Ascending aorta (tissue), 2 donors: ENCODE data around the gene HLA-B. TPM values are rescaled to one million over a fixed set of nuclear protein-coding genes. Genes with fewer than 3 reads are reported as not detected.

Experiments
- DNase-seq, 2 donors: peaks; one replicate each; pipeline ENCODE4 v3.0.0-alpha.2; 2019; ENCODE audit warnings: low spot score in 2 of 2
- H3K27ac ChIP-seq, 2 donors: fragments of 200-600 bp; sonication (generic); one replicate each; pipeline ENCODE4 v1.5.1; 2016 to 2017; ENCODE audit warnings: mild to moderate bottlenecking in 1 of 2
- H3K27me3 ChIP-seq: fragments of 200-600 bp; sonication (generic); one replicate; pipeline ENCODE4 v1.5.1; 2017
- H3K36me3 ChIP-seq, 2 donors: fragments of 200-600 bp; sonication (generic); one replicate each; pipeline ENCODE4 v1.5.1; 2016
- H3K4me1 ChIP-seq, 2 donors: fragments of 200-600 bp; sonication (generic); one replicate each; pipeline ENCODE4 v1.5.1; 2016 to 2017; ENCODE audit warnings: mild to moderate bottlenecking in 1 of 2
- H3K4me3 ChIP-seq, 2 donors: fragments of 200-600 bp; sonication (generic); one replicate each; pipeline ENCODE4 v1.5.1; 2016 to 2017; ENCODE audit warnings: mild to moderate bottlenecking in 1 of 2
- H3K9me3 ChIP-seq, 2 donors: fragments of 200-600 bp; sonication (generic); one replicate each; pipeline ENCODE4 v1.5.1; 2016
- intact Hi-C: fragments of 100-400 bp; cut with DNase I; formaldehyde crosslinking; loops from one replicate; pipeline ENCODE4 v1.15.1; 2023
- total RNA-seq: library from RNA; depleted of rRNA; stranded (reverse); fragments of >200 nt; gene quantifications from one replicate; pipeline ENCODE4 v1.1.0, GENCODE V29; 2016
- TF ChIP-seq, protein P1 (sequence below), 3 experiments: fragments of 200-600 bp in 2 of 3; fragments of 450-650 bp in 1 of 3; sonication (generic) in 2 of 3; IDR thresholded peaks; one replicate each; pipeline ENCODE4 v1.5.1; 2016 to 2019; ENCODE audit warnings: antibody characterized with exemption in 3 of 3, mild to moderate bottlenecking in 1 of 3, moderate library complexity in 1 of 3

The HLA-B gene
- total RNA-seq, 1 donor from 2014 or later: 1,833 TPM

DNA sequence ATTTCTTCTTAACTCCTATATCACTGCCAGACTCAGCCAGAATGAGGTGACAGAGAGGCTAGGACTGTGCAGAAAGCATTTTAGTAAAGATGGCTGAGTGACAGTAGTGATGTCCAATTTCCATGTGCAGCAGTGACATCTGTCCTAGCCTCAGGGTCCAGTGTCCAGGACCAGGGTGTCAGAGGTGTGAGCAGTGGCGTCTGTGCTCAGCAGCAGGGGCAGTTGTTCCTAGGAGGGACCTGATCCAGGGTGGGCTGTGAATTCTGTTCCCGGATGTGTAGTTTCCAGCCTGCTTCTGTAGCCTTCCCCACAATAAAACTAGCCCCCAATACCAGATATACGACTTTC is 6.0 kb downstream of the HLA-B start:
- Histone ChIP-seq H3K9me3 (no peaks in the 10 kb centered on the region), H3K4me3 (no peak overlapping the region), H3K27ac (no peak overlapping the region), H3K27me3 (no peaks in the 10 kb centered on the region), H3K4me1 (peaks cover 0 to 5% of the 10 kb centered on the region in 2 donors), H3K36me3 (peaks cover 3% of the 10 kb centered on the region in 2 donors)
- TF ChIP-seq, protein P1, sequence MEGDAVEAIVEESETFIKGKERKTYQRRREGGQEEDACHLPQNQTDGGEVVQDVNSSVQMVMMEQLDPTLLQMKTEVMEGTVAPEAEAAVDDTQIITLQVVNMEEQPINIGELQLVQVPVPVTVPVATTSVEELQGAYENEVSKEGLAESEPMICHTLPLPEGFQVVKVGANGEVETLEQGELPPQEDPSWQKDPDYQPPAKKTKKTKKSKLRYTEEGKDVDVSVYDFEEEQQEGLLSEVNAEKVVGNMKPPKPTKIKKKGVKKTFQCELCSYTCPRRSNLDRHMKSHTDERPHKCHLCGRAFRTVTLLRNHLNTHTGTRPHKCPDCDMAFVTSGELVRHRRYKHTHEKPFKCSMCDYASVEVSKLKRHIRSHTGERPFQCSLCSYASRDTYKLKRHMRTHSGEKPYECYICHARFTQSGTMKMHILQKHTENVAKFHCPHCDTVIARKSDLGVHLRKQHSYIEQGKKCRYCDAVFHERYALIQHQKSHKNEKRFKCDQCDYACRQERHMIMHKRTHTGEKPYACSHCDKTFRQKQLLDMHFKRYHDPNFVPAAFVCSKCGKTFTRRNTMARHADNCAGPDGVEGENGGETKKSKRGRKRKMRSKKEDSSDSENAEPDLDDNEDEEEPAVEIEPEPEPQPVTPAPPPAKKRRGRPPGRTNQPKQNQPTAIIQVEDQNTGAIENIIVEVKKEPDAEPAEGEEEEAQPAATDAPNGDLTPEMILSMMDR (IDR thresholded peaks at IDR 0.05): no peak
- DNase-seq: no peak
- intact Hi-C loops: no loop called here

DNA sequence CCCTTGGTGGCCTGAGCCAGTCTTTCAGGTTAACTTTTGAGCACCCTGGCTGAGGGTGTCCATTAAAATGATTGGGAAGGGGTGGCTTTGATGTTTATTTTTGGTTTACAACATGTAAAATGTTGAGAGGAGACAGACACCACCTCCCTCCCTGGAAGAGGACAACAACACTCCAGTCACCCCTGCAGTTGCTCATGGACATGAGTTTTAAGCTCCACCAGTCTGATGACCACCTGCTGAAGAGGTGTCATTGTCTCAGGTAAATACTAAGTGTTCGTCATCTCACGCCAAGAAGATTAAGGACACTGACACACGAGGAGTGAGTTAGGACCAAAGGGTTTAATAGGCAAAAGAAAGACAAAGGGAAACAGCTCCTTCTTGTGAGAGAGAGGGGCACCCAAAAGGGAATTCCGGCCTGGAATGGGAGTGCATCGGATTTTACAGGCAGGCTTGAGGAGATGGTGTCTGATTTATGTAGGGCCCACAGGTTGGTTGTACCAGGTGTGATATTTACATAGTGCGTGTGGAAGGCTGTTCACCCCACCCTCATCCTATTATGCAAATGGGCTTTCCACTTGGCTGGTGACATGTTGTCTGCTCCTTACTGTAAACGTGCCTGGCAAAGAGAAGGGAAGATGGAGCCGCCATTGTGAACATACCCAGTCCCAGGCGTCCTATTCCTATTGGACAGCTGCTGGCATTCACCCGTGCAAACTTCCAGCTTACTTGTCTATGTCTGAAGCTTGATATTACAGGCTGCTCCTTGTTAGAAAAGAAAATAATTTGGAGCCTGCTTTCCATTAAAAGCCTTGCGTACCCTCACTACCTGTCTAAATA is 6.6 kb downstream of the HLA-B start:
- Histone ChIP-seq H3K9me3 (no peaks in the 10 kb centered on the region), H3K4me3 (no peak overlapping the region), H3K27ac (no peak overlapping the region), H3K36me3 (peaks cover 3% of the 10 kb centered on the region in 2 donors), H3K27me3 (no peaks in the 10 kb centered on the region), H3K4me1 (peaks cover 0 to 5% of the 10 kb centered on the region in 2 donors)
- DNase-seq: no peak
- intact Hi-C loops: no loop called here
- TF ChIP-seq, protein P1 (IDR thresholded peaks at IDR 0.05): no peak

DNA sequence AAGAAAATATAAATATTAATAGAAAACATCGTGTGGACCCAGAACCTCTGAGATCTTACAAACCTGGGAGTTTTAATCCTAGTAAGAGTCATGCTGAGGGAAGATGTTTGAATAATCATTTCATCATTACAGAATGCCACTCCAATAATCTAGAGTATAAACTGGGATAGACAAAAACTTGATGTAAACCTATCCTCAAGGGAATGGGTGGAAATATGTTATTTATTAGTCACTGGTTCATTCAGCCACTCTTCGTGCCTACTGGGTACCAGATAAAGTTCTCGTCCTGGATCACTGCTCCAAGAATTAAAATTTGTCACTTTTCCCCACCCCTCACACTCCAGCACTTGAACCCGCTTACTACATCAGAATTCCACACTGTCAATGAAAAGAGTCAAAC is 7.7 kb downstream of the HLA-B start:
- Histone ChIP-seq H3K9me3 (no peaks in the 10 kb centered on the region), H3K27ac (no peak overlapping the region), H3K4me1 (no peaks in the 10 kb centered on the region), H3K36me3 (no peaks in the 10 kb centered on the region), H3K27me3 (no peaks in the 10 kb centered on the region), H3K4me3 (no peak overlapping the region)
- DNase-seq: no peak
- intact Hi-C loops: no loop called here
- TF ChIP-seq, protein P1 (IDR thresholded peaks at IDR 0.05): no peak

DNA sequence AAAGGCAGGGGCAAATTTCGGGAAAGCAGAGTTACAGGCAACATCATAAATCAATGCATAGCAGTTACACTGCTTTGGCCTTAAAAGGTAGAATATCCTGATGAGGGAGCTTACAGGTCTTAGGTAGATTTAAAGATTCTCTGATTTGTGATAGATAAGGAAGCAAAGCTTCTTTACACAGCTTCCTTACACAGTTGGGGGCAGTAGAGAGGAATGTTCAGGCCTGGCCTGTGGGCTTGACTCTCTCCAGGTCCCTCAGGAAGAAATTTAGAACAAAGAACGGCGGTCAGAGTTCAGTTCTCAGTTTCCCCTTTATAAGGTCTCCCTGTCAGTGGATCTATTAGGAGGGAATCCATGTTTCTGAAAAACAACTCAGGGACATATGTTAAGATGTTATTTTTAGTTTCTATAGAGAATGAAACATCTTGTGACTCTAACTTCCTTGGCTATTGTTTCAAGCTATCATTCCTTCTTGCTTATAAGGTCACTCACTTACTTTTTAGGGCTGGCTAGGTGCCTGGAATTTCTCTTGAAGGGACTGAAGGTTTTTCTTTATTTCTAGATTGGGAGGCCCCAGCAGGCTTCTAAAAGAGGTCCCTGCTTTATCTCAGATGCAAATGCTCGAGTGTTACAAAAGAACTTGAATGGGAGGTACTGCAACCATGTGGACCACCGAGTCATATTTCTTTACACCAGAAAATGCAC is 11.8 kb downstream of the HLA-B start:
- Histone ChIP-seq H3K36me3 (no peaks in the 10 kb centered on the region), H3K4me1 (no peaks in the 10 kb centered on the region), H3K4me3 (no peak overlapping the region), H3K27ac (no peak overlapping the region), H3K27me3 (no peaks in the 10 kb centered on the region), H3K9me3 (peaks cover 0 to 7% of the 10 kb centered on the region in 2 donors)
- no peak for DNase-seq
- intact Hi-C loops: no loop called here
- TF ChIP-seq, protein P1 (IDR thresholded peaks at IDR 0.05): no peak

DNA sequence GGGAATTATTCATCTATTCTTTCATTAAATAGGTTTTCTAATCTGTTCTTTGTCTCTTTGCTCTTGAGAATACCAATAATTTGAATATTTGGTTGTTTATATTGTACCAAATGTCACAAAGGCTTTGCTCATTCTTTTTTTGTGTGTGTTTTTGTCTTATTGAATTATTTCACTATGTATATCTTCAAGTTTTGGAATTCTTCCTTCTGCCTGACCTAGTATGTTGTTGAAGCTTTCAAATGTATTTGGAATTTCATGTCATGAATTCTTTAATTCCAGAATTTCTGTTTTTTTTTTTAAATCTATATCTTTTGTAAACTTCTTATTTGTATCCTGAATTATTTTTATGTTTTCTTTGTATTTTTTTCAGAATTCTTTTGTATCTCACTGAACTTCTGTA is 16.8 kb downstream of the HLA-B start:
- TF ChIP-seq, protein P1 (IDR thresholded peaks at IDR 0.05): no peak
- DNase-seq: no peak
- H3K4me3 ChIP-seq: no peak overlapping the region
- no peaks in the 10 kb centered on the region for H3K36me3 ChIP-seq
- no peaks in the 10 kb centered on the region for H3K27me3 ChIP-seq
- peaks cover 15 to 21% of the 10 kb centered on the region in 2 donors for H3K9me3 ChIP-seq
- H3K4me1 ChIP-seq: no peaks in the 10 kb centered on the region
- no peak overlapping the region for H3K27ac ChIP-seq
- intact Hi-C loops: no loop called here
